ENCODE data around the gene IGFBP3.
"Not testable (repeated sequence)": the region's sequence is repeated elsewhere in the genome, so short reads cannot be mapped to it uniquely, and the experiment has no call there.

Gene IGFBP3

GRCh38 chr7:45920502-45921380 lies at the start of gene IGFBP3:
IGFBP3 (minus strand) TSS chr7:45921272; CDS start chr7:45921140, 132 bp downstream.
- in situ Hi-C loops (cut with MboI; ENCODE audit: low sequenced_read_pairs), result loop anchor here (25.0 kb wide), 2 partner anchors 1167 to 1267 kb away; no protein-coding TSS in a partner anchor

- in situ Hi-C loops (cut with MboI; ENCODE audit: low sequenced_read_pairs), result no loop called here
Measured at GRCh38 chr7:45970454-45970853, 49.4 kb upstream of the IGFBP3 start.

GRCh38 chr7:45969940-45970339 lies 48.9 kb upstream of the IGFBP3 start:
- in situ Hi-C loops (cut with MboI; ENCODE audit: low sequenced_read_pairs), result no loop called here

GRCh38 chr7:45968856-45969541 lies 47.9 kb upstream of the IGFBP3 start:
- in situ Hi-C loops (cut with MboI; ENCODE audit: low sequenced_read_pairs), result no loop called here

- in situ Hi-C loops (cut with MboI; ENCODE audit: low sequenced_read_pairs), result no loop called here
Measured at GRCh38 chr7:45968312-45968711, 47.2 kb upstream of the IGFBP3 start.

GRCh38 chr7:45967591-45968157 lies 46.6 kb upstream of the IGFBP3 start:
- in situ Hi-C loops (cut with MboI; ENCODE audit: low sequenced_read_pairs), result no loop called here

GRCh38 chr7:45962861-45963260 lies 41.8 kb upstream of the IGFBP3 start:
- in situ Hi-C loops (cut with MboI; ENCODE audit: low sequenced_read_pairs), result no loop called here

- in situ Hi-C loops (cut with MboI; ENCODE audit: low sequenced_read_pairs), result no loop called here
Measured at GRCh38 chr7:45957721-45958120, 36.6 kb upstream of the IGFBP3 start.

GRCh38 chr7:45955286-45955685 lies 34.2 kb upstream of the IGFBP3 start:
- in situ Hi-C loops (cut with MboI; ENCODE audit: low sequenced_read_pairs), result no loop called here

- in situ Hi-C loops (cut with MboI; ENCODE audit: low sequenced_read_pairs), result not testable (repeated sequence)
Measured at GRCh38 chr7:45953055-45953454, 32.0 kb upstream of the IGFBP3 start.

GRCh38 chr7:45944058-45944457 lies 23.0 kb upstream of the IGFBP3 start:
- in situ Hi-C loops (cut with MboI; ENCODE audit: low sequenced_read_pairs), result no loop called here

GRCh38 chr7:45940939-45941338 lies 19.9 kb upstream of the IGFBP3 start:
- in situ Hi-C loops (cut with MboI; ENCODE audit: low sequenced_read_pairs), result no loop called here

GRCh38 chr7:45940237-45940781 lies 19.2 kb upstream of the IGFBP3 start:
- in situ Hi-C loops (cut with MboI; ENCODE audit: low sequenced_read_pairs), result not testable (repeated sequence)

GRCh38 chr7:45939574-45939973 lies 18.5 kb upstream of the IGFBP3 start:
- in situ Hi-C loops (cut with MboI; ENCODE audit: low sequenced_read_pairs), result no loop called here

- in situ Hi-C loops (cut with MboI; ENCODE audit: low sequenced_read_pairs), result no loop called here
Measured at GRCh38 chr7:45938626-45939302, 17.7 kb upstream of the IGFBP3 start.

GRCh38 chr7:45937862-45938261 lies 16.8 kb upstream of the IGFBP3 start:
- in situ Hi-C loops (cut with MboI; ENCODE audit: low sequenced_read_pairs), result no loop called here

- in situ Hi-C loops (cut with MboI; ENCODE audit: low sequenced_read_pairs), result no loop called here
Measured at GRCh38 chr7:45937301-45937700, 16.2 kb upstream of the IGFBP3 start.

GRCh38 chr7:45930967-45931366 lies 9.9 kb upstream of the IGFBP3 start:
- in situ Hi-C loops (cut with MboI; ENCODE audit: low sequenced_read_pairs), result no loop called here

- in situ Hi-C loops (cut with MboI; ENCODE audit: low sequenced_read_pairs), result no loop called here
Measured at GRCh38 chr7:45927721-45928120, 6.6 kb upstream of the IGFBP3 start.

- in situ Hi-C loops (cut with MboI; ENCODE audit: low sequenced_read_pairs), result loop anchor here (25.0 kb wide), 2 partner anchors 1163 to 1263 kb away; no protein-coding TSS in a partner anchor
Measured at GRCh38 chr7:45924283-45924682, 3.2 kb upstream of the IGFBP3 start.

- in situ Hi-C loops (cut with MboI; ENCODE audit: low sequenced_read_pairs), result loop anchor here (25.0 kb wide), 2 partner anchors 1163 to 1263 kb away; no protein-coding TSS in a partner anchor
Measured at GRCh38 chr7:45923818-45924217, 2.7 kb upstream of the IGFBP3 start.

Data from HL-60/S4 (cell line).